ENCODE data around the gene CNR2. TPM values are rescaled to one million over a fixed set of nuclear protein-coding genes. Genes with fewer than 3 reads are reported as not detected.

The CNR2 gene
- total RNA-seq, 2 donors from 2014 or later = 0.04 TPM; not detected in 1

DNA sequence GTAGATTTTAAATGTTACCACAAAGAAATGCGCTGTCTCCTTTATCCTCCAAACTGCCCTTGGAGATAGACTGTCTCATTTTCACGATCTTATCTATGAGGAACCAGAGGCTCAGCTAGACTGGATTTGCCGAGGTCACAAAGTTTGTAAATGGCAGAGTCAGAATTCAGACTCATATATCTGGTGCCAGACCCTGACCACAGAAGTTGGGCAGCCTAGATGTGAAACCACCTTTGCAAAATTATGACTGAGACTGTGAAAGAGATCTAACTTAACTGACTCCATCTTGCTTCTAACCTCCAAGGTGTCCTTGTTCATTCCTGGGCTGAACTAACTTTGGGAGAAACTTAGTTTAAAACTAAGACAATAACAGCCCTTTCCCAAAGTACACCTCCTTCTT is 14.1 kb downstream of the CNR2 start:
- Histone ChIP-seq H3K4me3 (no peak overlapping the region), H3K9me3 (no peaks in the 10 kb centered on the region), H3K27ac (no peak overlapping the region), H3K36me3 (no peaks in the 10 kb centered on the region), H3K4me1 (peaks cover 0 to 5% of the 10 kb centered on the region in 2 donors), H3K27me3 (peaks cover 0 to 4% of the 10 kb centered on the region in 2 donors)
- no peak for DNase-seq (ENCODE audit: low spot score)
- TF ChIP-seq, protein P1, sequence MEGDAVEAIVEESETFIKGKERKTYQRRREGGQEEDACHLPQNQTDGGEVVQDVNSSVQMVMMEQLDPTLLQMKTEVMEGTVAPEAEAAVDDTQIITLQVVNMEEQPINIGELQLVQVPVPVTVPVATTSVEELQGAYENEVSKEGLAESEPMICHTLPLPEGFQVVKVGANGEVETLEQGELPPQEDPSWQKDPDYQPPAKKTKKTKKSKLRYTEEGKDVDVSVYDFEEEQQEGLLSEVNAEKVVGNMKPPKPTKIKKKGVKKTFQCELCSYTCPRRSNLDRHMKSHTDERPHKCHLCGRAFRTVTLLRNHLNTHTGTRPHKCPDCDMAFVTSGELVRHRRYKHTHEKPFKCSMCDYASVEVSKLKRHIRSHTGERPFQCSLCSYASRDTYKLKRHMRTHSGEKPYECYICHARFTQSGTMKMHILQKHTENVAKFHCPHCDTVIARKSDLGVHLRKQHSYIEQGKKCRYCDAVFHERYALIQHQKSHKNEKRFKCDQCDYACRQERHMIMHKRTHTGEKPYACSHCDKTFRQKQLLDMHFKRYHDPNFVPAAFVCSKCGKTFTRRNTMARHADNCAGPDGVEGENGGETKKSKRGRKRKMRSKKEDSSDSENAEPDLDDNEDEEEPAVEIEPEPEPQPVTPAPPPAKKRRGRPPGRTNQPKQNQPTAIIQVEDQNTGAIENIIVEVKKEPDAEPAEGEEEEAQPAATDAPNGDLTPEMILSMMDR (IDR thresholded peaks at IDR 0.05) = no peak

DNA sequence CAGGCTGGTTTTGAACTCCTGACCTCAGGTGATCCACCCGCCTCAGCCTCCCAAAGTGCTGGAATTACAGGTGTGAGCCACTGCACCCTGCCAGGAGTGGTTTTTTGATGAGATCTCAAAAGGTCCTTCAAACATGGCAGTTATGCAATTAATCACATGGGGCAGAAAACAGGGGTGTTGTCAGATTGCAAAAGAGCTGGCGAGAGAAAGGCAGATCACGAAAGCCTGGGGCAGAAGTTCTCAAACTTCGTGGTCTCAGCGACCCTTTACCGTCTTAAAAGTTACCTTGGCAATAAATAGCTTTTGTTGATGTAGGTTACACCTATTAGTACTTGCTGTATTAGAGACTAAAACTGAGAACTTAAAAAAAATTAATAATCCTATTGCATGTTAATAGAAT is 16.1 kb downstream of the CNR2 start:
- Histone ChIP-seq H3K27ac (no peak overlapping the region), H3K4me3 (no peak overlapping the region), H3K9me3 (no peaks in the 10 kb centered on the region), H3K4me1 (no peaks in the 10 kb centered on the region), H3K36me3 (no peaks in the 10 kb centered on the region), H3K27me3 (no peaks in the 10 kb centered on the region)
- DNase-seq (ENCODE audit: low spot score) = no peak
- TF ChIP-seq, protein P1 (IDR thresholded peaks at IDR 0.05) = no peak

DNA sequence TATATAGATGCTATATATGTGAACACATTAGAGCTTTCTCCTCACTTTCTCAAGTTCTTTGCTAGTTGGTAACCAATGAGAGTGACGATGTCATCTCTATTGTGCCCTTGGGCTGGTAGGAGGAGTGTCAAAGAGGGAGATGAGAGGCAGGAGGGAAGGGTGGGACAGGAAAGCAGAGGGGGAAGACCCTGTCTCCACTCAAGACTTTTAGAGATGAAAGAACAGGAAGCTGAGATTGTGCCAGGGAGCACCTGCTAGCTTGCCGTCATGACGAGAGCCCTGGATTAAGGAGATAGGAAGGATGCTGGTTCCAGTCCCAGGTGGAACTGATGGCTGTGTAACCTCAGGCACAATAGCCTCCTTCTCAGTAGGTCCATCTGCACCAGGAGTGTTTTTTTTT is 16.7 kb downstream of the CNR2 start:
- Histone ChIP-seq H3K36me3 (no peaks in the 10 kb centered on the region), H3K4me3 (no peak overlapping the region), H3K4me1 (no peaks in the 10 kb centered on the region), H3K9me3 (no peaks in the 10 kb centered on the region), H3K27ac (no peak overlapping the region), H3K27me3 (no peaks in the 10 kb centered on the region)
- no peak for DNase-seq (ENCODE audit: low spot score)
- TF ChIP-seq, protein P1 (IDR thresholded peaks at IDR 0.05) = no peak

DNA sequence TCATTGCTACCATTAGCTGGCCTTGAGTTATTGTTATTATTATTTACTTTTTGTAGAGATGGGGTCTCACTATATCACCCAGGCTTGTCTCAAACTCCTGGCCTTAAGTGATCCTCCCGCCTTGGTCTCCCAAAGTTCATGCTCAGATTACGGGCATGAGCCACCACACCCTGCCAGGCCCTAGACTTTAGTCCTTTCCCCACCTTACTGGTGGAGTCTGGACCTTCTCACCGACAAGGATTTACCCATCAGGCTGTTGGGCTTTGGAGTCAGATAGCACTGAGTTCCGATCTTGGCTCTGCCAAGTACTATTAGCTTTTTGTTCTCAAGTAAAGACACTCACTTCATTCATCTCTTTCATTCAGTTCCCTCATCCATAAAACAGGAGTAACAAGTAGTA is 17.2 kb downstream of the CNR2 start:
- Histone ChIP-seq H3K27me3 (no peaks in the 10 kb centered on the region), H3K36me3 (no peaks in the 10 kb centered on the region), H3K4me1 (no peaks in the 10 kb centered on the region), H3K27ac (no peak overlapping the region), H3K4me3 (no peak overlapping the region), H3K9me3 (no peaks in the 10 kb centered on the region)
- no peak for DNase-seq (ENCODE audit: low spot score)
- TF ChIP-seq, protein P1 (IDR thresholded peaks at IDR 0.05) = no peak

DNA sequence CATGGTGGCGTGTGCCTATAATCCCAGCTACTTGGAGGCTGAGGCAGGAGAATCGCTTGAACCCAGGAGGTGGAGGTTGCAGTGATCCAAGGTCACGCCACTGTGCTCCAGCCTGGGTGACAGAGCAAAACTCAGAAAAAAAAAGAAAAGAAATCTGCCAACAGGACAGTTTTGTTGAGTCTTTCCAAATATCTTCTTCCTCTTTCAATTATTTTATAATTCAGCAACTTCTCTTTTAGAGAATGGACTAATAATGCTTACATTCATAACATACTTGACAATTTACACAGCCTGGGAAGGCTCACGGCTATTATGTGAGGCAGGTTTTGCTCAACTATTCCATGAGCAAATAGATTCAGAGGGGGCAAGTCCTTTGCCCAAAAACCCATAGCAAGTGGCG is 18.1 kb downstream of the CNR2 start:
- Histone ChIP-seq H3K27ac (no peak overlapping the region), H3K4me3 (no peak overlapping the region), H3K36me3 (no peaks in the 10 kb centered on the region), H3K4me1 (no peaks in the 10 kb centered on the region), H3K9me3 (no peaks in the 10 kb centered on the region), H3K27me3 (no peaks in the 10 kb centered on the region)
- TF ChIP-seq, protein P1 (IDR thresholded peaks at IDR 0.05) = no peak
- DNase-seq (ENCODE audit: low spot score) = no peak

DNA sequence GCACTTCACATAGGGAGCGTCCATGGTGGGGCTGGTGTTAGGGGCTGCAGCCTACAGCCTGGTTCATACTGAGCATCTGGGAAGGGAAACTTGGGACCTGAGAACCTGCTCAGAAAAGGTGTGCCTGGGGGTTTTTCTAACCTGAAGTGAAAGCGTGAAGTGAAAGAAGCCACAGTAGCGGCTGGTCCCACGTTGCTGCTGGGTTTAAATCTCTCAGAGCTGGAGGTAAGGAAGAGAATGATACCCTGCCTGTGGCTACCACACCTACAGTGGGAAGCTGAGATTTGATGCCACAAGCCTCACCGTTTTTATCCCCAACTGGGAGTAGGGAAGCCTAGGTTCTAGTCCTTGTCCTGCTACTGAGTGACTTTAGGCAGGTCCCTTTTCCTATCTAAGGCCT is 24.1 kb downstream of the CNR2 start:
- Histone ChIP-seq H3K4me1 (no peaks in the 10 kb centered on the region), H3K27ac (no peak overlapping the region), H3K36me3 (no peaks in the 10 kb centered on the region), H3K27me3 (no peaks in the 10 kb centered on the region), H3K9me3 (no peaks in the 10 kb centered on the region), H3K4me3 (no peak overlapping the region)
- DNase-seq (ENCODE audit: low spot score) = no peak
- TF ChIP-seq, protein P1 (IDR thresholded peaks at IDR 0.05) = no peak
